ENCODE measurements around the gene MANBA.

Gene MANBA

GRCh38 chr4:102599886-102600285, 160.9 kb downstream of the MANBA start:
- H3K4me3 ChIP-seq (ENCODE audit: insufficient read depth, low read length, poor library complexity, severe bottlenecking), result no peak overlapping the region
- TF ChIP-seq EZH2phosphoT487 (conservative IDR thresholded peaks at IDR 0.05; ENCODE audit: low read length), result no peak
- TF ChIP-seq, protein P1, sequence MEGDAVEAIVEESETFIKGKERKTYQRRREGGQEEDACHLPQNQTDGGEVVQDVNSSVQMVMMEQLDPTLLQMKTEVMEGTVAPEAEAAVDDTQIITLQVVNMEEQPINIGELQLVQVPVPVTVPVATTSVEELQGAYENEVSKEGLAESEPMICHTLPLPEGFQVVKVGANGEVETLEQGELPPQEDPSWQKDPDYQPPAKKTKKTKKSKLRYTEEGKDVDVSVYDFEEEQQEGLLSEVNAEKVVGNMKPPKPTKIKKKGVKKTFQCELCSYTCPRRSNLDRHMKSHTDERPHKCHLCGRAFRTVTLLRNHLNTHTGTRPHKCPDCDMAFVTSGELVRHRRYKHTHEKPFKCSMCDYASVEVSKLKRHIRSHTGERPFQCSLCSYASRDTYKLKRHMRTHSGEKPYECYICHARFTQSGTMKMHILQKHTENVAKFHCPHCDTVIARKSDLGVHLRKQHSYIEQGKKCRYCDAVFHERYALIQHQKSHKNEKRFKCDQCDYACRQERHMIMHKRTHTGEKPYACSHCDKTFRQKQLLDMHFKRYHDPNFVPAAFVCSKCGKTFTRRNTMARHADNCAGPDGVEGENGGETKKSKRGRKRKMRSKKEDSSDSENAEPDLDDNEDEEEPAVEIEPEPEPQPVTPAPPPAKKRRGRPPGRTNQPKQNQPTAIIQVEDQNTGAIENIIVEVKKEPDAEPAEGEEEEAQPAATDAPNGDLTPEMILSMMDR (IDR thresholded peaks at IDR 0.05; ENCODE audit: insufficient read depth, low read length, poor library complexity, severe bottlenecking), result no peak
- 0 out of 2 replicates have a peak, but pooled peaks cover 3% of the 10 kb centered on the region for H3K36me3 ChIP-seq (ENCODE audit: low read length)
- no peak overlapping the region for H3K27ac ChIP-seq (ENCODE audit: low read depth, low read length)
- no peak overlapping the region for H3K4me2 ChIP-seq (ENCODE audit: low read depth, low read length, poor library complexity, severe bottlenecking)
- H3K79me2 ChIP-seq (ENCODE audit: insufficient read depth, low read length), result no peaks in the 10 kb centered on the region
- no peaks in the 10 kb centered on the region for H3K9me2 ChIP-seq (replicated peaks; ENCODE audit: insufficient read depth, low read length)
- no peak overlapping the region for H2AFZ ChIP-seq (ENCODE audit: low read depth, low read length, severe bottlenecking)
- H3F3A ChIP-seq (ENCODE audit: insufficient read depth), result no peaks in the 10 kb centered on the region
- no peaks in the 10 kb centered on the region for H3K9me3 ChIP-seq (ENCODE audit: insufficient read depth, low read length)
- H3K27me3 ChIP-seq (ENCODE audit: low read length), result no peaks in the 10 kb centered on the region
- H4K20me1 ChIP-seq (ENCODE audit: low read depth, low read length), result no peaks in the 10 kb centered on the region
- no peak overlapping the region for H3K9ac ChIP-seq (ENCODE audit: low read length)

- Histone ChIP-seq H3K36me3 (ENCODE audit: low read length) (0 out of 2 replicates have a peak, but pooled peaks cover 3% of the 10 kb centered on the region), H3K9me2 (replicated peaks; ENCODE audit: insufficient read depth, low read length) (no peaks in the 10 kb centered on the region), H3K27me3 (ENCODE audit: low read length) (no peaks in the 10 kb centered on the region), H3F3A (ENCODE audit: insufficient read depth) (no peaks in the 10 kb centered on the region), H3K9ac (ENCODE audit: low read length) (no peak overlapping the region), H3K4me3 (ENCODE audit: insufficient read depth, low read length, poor library complexity, severe bottlenecking) (no peak overlapping the region), H4K20me1 (ENCODE audit: low read depth, low read length) (no peaks in the 10 kb centered on the region), H3K27ac (ENCODE audit: low read depth, low read length) (no peak overlapping the region), H3K79me2 (ENCODE audit: insufficient read depth, low read length) (no peaks in the 10 kb centered on the region), H3K9me3 (ENCODE audit: insufficient read depth, low read length) (no peaks in the 10 kb centered on the region), H2AFZ (ENCODE audit: low read depth, low read length, severe bottlenecking) (no peak overlapping the region), H3K4me2 (ENCODE audit: low read depth, low read length, poor library complexity, severe bottlenecking) (no peak overlapping the region)
- TF ChIP-seq, protein P1 (IDR thresholded peaks at IDR 0.05; ENCODE audit: insufficient read depth, low read length, poor library complexity, severe bottlenecking), result no peak
- TF ChIP-seq EZH2phosphoT487 (conservative IDR thresholded peaks at IDR 0.05; ENCODE audit: low read length), result no peak
Observed at GRCh38 chr4:102599455-102599854, 161.3 kb downstream of the MANBA start.

DNA sequence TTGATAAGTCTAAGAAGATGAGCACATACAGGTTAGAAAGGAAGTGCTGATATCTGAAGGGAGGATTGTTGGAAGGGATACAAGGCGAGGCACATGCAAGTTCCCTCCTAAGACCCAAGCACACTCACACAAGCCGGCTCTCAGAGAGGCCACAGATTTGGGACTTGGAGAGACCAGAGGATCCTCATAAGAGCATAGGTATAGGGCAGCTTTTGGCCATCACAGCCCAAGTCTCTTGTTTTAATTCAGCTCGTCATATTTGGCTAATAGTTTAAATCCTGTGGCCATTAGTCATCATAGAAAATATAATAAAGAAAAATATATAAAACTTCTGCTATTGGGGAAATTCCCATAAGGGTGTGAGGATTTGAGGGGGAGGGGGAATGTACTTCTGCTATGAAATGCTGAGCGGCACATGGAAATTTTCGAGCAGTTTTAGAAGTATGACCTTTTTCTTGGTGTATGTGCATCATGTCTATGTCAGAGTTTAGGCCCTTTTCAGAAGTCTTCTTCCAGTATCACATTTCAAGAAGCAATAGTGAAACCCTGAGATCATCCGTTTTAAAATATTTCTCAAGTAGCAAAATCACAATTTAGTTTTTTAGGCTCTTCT, 161.9 kb downstream of the MANBA start:
- H3K9me3 ChIP-seq (ENCODE audit: insufficient read depth, low read length), result no peaks in the 10 kb centered on the region
- H3K4me2 ChIP-seq (ENCODE audit: low read depth, low read length, poor library complexity, severe bottlenecking), result no peak overlapping the region
- H3K27me3 ChIP-seq (ENCODE audit: low read length), result no peaks in the 10 kb centered on the region
- H4K20me1 ChIP-seq (ENCODE audit: low read depth, low read length), result no peaks in the 10 kb centered on the region
- TF ChIP-seq, protein P1 (IDR thresholded peaks at IDR 0.05; ENCODE audit: insufficient read depth, low read length, poor library complexity, severe bottlenecking), result no peak
- no peak for TF ChIP-seq EZH2phosphoT487 (conservative IDR thresholded peaks at IDR 0.05; ENCODE audit: low read length)
- H3F3A ChIP-seq (ENCODE audit: insufficient read depth), result no peaks in the 10 kb centered on the region
- H2AFZ ChIP-seq (ENCODE audit: low read depth, low read length, severe bottlenecking), result no peak overlapping the region
- H3K9me2 ChIP-seq (replicated peaks; ENCODE audit: insufficient read depth, low read length), result no peaks in the 10 kb centered on the region
- no peak overlapping the region for H3K4me3 ChIP-seq (ENCODE audit: insufficient read depth, low read length, poor library complexity, severe bottlenecking)
- H3K9ac ChIP-seq (ENCODE audit: low read length), result no peak overlapping the region
- H3K79me2 ChIP-seq (ENCODE audit: insufficient read depth, low read length), result no peaks in the 10 kb centered on the region
- 0 out of 2 replicates have a peak, but pooled peaks cover 3% of the 10 kb centered on the region for H3K36me3 ChIP-seq (ENCODE audit: low read length)
- H3K27ac ChIP-seq (ENCODE audit: low read depth, low read length), result no peak overlapping the region
